Measurements from ENCODE around the gene IKZF4. TPM values are rescaled to one million over a fixed set of nuclear protein-coding genes. Genes with fewer than 3 reads are reported as not detected.
A peak's percentile ranks its signal among the peaks of the same experiment; 100 is the strongest.

IKZF4 gene
- total and polyA plus RNA-seq, 10 of the 15 experiments (the other 5 are each of a cell fraction or from before 2014, with no cell fraction given), result 0.74 to 5.5 (median 1.1) TPM

- TF ChIP-seq RFX5 (IDR thresholded peaks at IDR 0.05; ENCODE audit: low read depth, low read length) (no peak), NR2C2 (IDR thresholded peaks at IDR 0.05; ENCODE audit: borderline replicate concordance, control insufficient read depth, insufficient read length, low read depth) (no peak), CUX1 (IDR thresholded peaks at IDR 0.05; ENCODE audit: insufficient replicate concordance, low read depth, low read length) (peak; percentile 27), ZBTB33 (IDR thresholded peaks at IDR 0.05) (0 out of 2 replicates have a peak, but pooled peaks have one; percentile 48)
Observed at GRCh38 chr12:55996201-55996714, 24.6 kb upstream of the IKZF4 start (continued).

Data from GM12878 (cell line).